Tibial nerve (tissue), 4 donors: ENCODE results near the gene IGFBPL1. TPM values are rescaled to one million over a fixed set of nuclear protein-coding genes. Genes with fewer than 3 reads are reported as not detected.
"Not testable (repeated sequence)": the region's sequence is repeated elsewhere in the genome, so short reads cannot be mapped to it uniquely, and the experiment has no call there.

Experiments
- DNase-seq, 2 donors: peaks; one replicate each; pipeline ENCODE4 v3.0.0-alpha.2; 2019; ENCODE audit warnings: low spot score in 2 of 2
- H3K27ac ChIP-seq, 4 donors: fragments of 200-600 bp; sonication (generic) in 3 of 4; one replicate each; pipeline ENCODE4 v1.5.1; 2017 to 2019; ENCODE audit warnings: mild to moderate bottlenecking in 1 of 4
- H3K27me3 ChIP-seq, 2 donors: fragments of 200-600 bp; sonication (generic) in 1 of 2; one replicate each; pipeline versions ENCODE4 v1.5.1 to v1.6.0; 2017 to 2019
- H3K36me3 ChIP-seq, 3 donors: fragments of 200-600 bp; sonication (generic); one replicate each; pipeline ENCODE4 v1.5.1; 2018 to 2019
- H3K4me1 ChIP-seq, 4 donors: fragments of 200-600 bp; sonication (generic) in 3 of 4; one replicate each; pipeline ENCODE4 v1.5.1; 2017 to 2019
- H3K4me3 ChIP-seq, 4 donors: fragments of 200-600 bp; sonication (generic) in 3 of 4; one replicate each; pipeline ENCODE4 v1.5.1; 2017 to 2019; ENCODE audit warnings: mild to moderate bottlenecking in 1 of 4, moderate library complexity in 1 of 4
- H3K9me3 ChIP-seq, 4 donors: fragments of 200-600 bp; sonication (generic) in 3 of 4; one replicate each; pipeline ENCODE4 v1.5.1; 2017 to 2019
- EP300 ChIP-seq, 2 donors: sonication (generic); formaldehyde crosslinking; IDR thresholded peaks; one replicate each; pipeline ENCODE4 v1.6.1; 2017; ENCODE audit warnings: antibody characterized with exemption in 2 of 2, mild to moderate bottlenecking in 1 of 2
- POLR2A ChIP-seq, 2 donors: fragments of 450-650 bp; IDR thresholded peaks; one replicate each; pipeline ENCODE4 v1.6.1; 2017; ENCODE audit warnings: antibody characterized with exemption in 2 of 2, mild to moderate bottlenecking in 2 of 2, moderate library complexity in 2 of 2
- WGBS, 2 donors: methylation state at CpG; one replicate each; pipeline ENCODE4 v1.1.5; 2018; 5-methylcytosine and 5-hydroxymethylcytosine counted together
- total RNA-seq, 4 donors: library from RNA; depleted of rRNA; stranded (reverse); fragments of >200 nt; gene quantifications; one replicate each; pipeline ENCODE4 v1.1.0, GENCODE V29; 2016
- TF ChIP-seq, protein P1 (sequence below), 5 experiments: fragments of 200-600 bp in 3 of 5; fragments of 450-650 bp in 2 of 5; sonication (generic) in 3 of 5; IDR thresholded peaks; one replicate each; pipeline ENCODE4 v1.5.1; 2016 to 2019; ENCODE audit warnings: antibody characterized with exemption in 5 of 5, mild to moderate bottlenecking in 3 of 5, moderate library complexity in 2 of 5

The IGFBPL1 gene, protein sequence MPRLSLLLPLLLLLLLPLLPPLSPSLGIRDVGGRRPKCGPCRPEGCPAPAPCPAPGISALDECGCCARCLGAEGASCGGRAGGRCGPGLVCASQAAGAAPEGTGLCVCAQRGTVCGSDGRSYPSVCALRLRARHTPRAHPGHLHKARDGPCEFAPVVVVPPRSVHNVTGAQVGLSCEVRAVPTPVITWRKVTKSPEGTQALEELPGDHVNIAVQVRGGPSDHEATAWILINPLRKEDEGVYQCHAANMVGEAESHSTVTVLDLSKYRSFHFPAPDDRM
- under 1 TPM in 1 of 4 donors, not detected in 3; 0.60 TPM for total RNA-seq

DNA sequence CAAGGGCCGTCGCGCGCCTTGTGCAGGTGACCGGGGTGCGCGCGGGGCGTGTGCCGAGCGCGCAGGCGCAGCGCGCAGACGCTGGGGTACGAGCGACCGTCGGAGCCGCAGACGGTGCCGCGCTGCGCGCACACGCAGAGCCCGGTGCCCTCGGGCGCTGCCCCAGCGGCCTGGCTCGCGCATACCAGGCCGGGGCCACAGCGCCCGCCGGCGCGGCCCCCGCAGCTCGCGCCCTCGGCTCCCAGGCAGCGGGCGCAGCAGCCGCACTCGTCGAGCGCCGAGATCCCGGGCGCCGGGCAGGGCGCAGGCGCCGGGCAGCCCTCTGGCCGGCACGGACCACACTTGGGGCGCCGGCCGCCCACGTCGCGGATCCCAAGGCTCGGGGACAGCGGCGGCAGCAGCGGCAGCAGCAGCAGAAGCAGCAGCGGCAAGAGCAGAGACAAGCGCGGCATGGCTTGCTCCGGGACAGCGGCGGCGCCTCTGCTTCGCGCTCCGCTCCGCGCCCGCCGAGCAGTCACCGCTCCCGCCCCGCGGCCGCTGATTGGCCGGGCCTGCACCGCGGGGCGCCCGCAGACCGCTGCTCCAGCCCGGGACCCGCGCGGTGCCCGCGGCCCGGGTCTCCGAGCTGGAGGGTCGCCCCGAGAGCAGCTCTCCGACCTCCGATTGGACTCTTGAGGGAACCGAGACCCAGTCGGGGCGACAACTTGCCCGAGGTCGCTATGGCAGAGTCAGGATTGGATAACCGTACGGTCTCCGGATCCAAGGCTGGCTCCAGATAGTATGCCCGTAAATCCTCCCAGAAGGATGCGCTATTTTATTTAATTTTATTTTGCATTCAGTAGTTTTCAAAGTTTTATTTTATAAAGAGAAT, at the start of gene IGFBPL1:
Gene IGFBPL1, minus strand, starts transcription at position 482 of the 871 bp plus-strand sequence. Its CDS starts 30 bp downstream, at position 452.
- Histone ChIP-seq H3K27me3 (peaks cover 0 to 43% of the 10 kb centered on the region in 2 donors), H3K4me3 (peak within 1 kb of the TSS in 2 of 4 donors; percentile 9 to 48), H3K4me1 (peaks cover 0 to 4% (median 0%) of the 10 kb centered on the region in 4 donors), H3K9me3 (no peaks in the 10 kb centered on the region), H3K36me3 (no peaks in the 10 kb centered on the region), H3K27ac (no peak within 1 kb of the TSS)
- 2 to 4% methylated on average over 59 to 103 of the region's 115 CpGs for WGBS, 2 donors
- DNase-seq, result no peak
- TF ChIP-seq EP300 (IDR thresholded peaks at IDR 0.05) (no peak), POLR2A (IDR thresholded peaks at IDR 0.05) (no peak)
- TF ChIP-seq, protein P1, sequence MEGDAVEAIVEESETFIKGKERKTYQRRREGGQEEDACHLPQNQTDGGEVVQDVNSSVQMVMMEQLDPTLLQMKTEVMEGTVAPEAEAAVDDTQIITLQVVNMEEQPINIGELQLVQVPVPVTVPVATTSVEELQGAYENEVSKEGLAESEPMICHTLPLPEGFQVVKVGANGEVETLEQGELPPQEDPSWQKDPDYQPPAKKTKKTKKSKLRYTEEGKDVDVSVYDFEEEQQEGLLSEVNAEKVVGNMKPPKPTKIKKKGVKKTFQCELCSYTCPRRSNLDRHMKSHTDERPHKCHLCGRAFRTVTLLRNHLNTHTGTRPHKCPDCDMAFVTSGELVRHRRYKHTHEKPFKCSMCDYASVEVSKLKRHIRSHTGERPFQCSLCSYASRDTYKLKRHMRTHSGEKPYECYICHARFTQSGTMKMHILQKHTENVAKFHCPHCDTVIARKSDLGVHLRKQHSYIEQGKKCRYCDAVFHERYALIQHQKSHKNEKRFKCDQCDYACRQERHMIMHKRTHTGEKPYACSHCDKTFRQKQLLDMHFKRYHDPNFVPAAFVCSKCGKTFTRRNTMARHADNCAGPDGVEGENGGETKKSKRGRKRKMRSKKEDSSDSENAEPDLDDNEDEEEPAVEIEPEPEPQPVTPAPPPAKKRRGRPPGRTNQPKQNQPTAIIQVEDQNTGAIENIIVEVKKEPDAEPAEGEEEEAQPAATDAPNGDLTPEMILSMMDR (IDR thresholded peaks at IDR 0.05), result no peak

DNA sequence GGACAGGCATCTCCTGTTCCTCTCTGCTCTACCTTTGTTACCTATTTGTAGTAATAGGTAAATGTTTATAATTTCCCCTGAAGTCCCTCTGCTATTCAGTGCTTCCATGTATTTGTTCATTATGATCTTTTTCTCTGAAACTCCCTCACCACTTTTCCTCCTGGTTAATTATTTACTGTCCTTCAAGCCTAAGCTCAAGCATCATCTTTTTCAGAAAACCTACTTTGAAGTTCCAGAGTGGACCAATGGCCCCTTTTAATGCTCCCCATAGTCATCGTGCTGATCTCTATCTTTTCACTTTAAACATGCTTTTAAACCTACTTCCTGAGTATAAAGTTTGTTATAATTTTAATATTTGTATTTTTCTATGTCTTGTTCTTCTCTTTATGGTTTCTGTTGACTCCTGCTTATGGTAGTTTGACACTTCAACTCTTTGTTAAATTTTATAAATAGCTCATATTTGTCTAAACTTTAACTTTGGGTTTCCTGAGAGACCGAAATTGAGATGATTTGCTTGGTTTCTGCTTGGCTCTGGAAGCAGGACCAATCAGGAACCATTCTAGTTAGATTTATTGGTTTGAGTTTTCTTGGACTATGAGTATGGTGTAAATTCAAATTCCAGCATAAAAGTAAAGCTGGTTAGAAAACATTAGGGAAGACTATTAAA, 48.5 kb upstream of the IGFBPL1 start:
- not testable (repeated sequence) for H3K4me3 ChIP-seq, H3K4me1 ChIP-seq, H3K27me3 ChIP-seq, H3K27ac ChIP-seq, DNase-seq, H3K36me3 ChIP-seq
- H3K9me3 ChIP-seq, result peaks cover 0 to 12% (median 0%) of the 10 kb centered on the region in 4 donors
- WGBS, 2 donors, result 70 to 75% methylated on average over 2 of the region's 2 CpGs

DNA sequence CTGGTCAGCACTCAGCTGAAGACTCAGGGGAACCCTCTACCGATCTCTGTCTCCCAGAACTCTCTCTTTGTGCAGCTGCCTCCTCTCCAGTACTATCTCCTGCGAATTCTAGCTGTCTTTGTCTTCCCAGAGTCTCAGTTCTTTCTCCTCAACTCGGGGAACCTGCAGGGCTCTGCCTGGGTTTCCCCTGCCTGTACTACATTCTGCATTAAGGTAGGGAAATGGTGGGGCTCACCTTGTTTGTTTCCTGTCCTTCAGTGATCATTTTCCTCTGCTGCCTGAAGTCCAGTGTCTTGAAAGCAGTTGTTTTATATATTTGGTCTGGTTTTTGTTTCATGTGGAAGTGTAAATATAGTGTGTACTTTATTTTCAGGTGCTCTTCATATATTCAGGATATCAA, 43.1 kb upstream of the IGFBPL1 start:
- no peak for DNase-seq
- H3K27ac ChIP-seq, result no peak overlapping the region
- TF ChIP-seq, protein P1 (IDR thresholded peaks at IDR 0.05), result no peak
- TF ChIP-seq EP300 (IDR thresholded peaks at IDR 0.05) (no peak), POLR2A (IDR thresholded peaks at IDR 0.05) (no peak)
- no peaks in the 10 kb centered on the region for H3K4me1 ChIP-seq
- H3K27me3 ChIP-seq, result no peaks in the 10 kb centered on the region
- H3K4me3 ChIP-seq, result no peak overlapping the region
- peaks cover 0 to 5% (median 0%) of the 10 kb centered on the region in 4 donors for H3K9me3 ChIP-seq
- H3K36me3 ChIP-seq, result no peaks in the 10 kb centered on the region
- WGBS, 2 donors, result 36 to 47% methylated on average over 3 of the region's 3 CpGs

DNA sequence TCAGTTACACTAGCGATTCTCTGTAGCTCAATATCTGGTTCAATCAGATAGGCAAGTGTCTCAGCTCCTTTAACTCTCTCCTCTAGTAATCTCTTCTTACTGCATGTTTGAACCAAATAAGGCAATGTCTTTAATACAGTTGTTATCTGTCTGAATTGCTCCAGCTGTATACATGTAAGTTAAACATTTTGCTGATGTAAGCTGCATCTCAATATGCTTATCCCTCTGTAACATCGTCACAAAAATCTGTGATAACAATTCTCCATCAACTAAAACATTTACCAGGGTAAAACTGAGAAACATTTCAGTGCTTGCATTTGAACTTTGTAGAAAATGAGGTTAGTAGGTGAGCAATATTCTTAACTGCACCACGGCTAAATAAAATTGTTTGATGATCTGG, 29.6 kb upstream of the IGFBPL1 start:
- 90 to 92% methylated on average over 3 of the region's 3 CpGs for WGBS, 2 donors
- H3K27me3 ChIP-seq, result no peaks in the 10 kb centered on the region

DNA sequence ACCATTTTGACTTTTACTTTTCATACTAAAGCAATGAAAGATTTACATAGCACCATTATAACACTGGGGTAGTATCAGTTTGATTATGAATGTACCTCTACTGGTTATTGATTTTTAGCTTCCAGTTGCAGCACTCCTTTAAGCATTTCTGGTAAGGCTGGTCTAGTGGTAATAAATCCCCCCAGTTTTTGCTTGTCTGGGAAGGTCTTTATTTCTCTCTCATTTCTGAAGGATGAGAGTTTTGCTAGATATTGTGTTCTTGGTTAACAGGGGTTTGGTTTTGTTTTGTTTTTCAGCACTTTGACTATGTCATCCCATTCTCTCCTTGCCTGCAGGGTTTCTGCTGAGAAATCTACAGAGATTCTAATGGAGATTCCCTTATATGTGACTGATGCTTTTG, 26.9 kb upstream of the IGFBPL1 start:
- DNase-seq, result no peak
- TF ChIP-seq, protein P1 (IDR thresholded peaks at IDR 0.05), result no peak
- no peak for TF ChIP-seq POLR2A (IDR thresholded peaks at IDR 0.05)
- no peak for TF ChIP-seq EP300 (IDR thresholded peaks at IDR 0.05)

More for the DNA sequence above, 29.6 kb upstream of the IGFBPL1 start:
- peaks cover 0 to 22% (median 1%) of the 10 kb centered on the region in 4 donors for H3K9me3 ChIP-seq
- H3K36me3 ChIP-seq, result no peaks in the 10 kb centered on the region
- H3K27ac ChIP-seq, result no peak overlapping the region
- no peaks in the 10 kb centered on the region for H3K4me1 ChIP-seq
- H3K4me3 ChIP-seq, result no peak overlapping the region
- DNase-seq, result no peak
- TF ChIP-seq POLR2A (IDR thresholded peaks at IDR 0.05) (no peak), EP300 (IDR thresholded peaks at IDR 0.05) (no peak)
- TF ChIP-seq, protein P1 (IDR thresholded peaks at IDR 0.05), result no peak

More for the DNA sequence above, 26.9 kb upstream of the IGFBPL1 start:
- H3K27me3 ChIP-seq, result no peaks in the 10 kb centered on the region
- no peak overlapping the region for H3K27ac ChIP-seq
- H3K4me3 ChIP-seq, result no peak overlapping the region
- no peaks in the 10 kb centered on the region for H3K36me3 ChIP-seq
- no peaks in the 10 kb centered on the region for H3K4me1 ChIP-seq
- peaks cover 0 to 22% (median 1%) of the 10 kb centered on the region in 4 donors for H3K9me3 ChIP-seq
